COLO668 (cell line): ENCODE measurements around the gene POLRMT.
"Not testable (repeated sequence)": the region's sequence is repeated elsewhere in the genome, so short reads cannot be mapped to it uniquely, and the experiment has no call there.

ENCODE experiments used
- DNase-seq: peaks from one replicate; lab custom pipeline; 2025; ENCODE audit not compliant: unreplicated experiment; lab: John Stamatoyannopoulos, UW

The POLRMT gene

DNA sequence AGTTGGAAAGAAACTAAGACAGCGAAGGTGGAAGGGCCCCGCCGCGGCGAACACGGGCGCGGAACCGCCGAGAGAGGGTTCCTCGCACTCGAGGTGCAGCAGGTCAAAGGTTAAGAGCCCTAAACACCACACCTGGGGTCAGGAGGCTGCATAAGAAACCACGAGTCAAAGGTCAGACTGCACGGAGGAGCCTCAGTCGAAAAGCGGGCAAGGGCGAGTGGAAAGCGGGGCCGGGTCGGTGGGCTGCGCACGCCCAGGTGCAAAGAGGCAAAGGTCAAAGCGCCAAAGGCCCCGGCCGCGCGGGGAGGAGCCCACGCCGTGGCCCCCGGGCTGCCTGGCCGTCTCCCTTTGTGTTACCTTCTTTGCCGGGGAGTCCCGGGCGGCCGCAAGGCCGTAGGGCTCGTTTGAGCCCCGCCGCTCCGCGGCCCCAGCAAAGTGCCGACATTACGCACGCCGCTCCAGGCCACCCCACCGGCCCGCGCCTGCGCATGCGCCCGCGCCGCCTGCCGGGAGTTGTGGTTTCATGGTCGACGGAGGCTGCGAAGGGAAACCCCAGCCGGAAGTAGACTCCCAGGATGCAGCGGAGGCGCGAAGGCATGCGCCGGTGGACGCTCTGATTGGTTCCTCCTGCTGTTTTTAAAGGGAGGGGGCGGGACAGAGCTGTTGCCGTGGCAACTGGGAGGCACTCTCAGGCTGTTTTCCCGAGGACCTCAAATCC is at the start of gene POLRMT:
Gene POLRMT (minus strand): TSS at position 470 of the 718 bp plus-strand sequence. CDS start 25 bp downstream, at position 445.
- peak; percentile 97 for DNase-seq

DNA sequence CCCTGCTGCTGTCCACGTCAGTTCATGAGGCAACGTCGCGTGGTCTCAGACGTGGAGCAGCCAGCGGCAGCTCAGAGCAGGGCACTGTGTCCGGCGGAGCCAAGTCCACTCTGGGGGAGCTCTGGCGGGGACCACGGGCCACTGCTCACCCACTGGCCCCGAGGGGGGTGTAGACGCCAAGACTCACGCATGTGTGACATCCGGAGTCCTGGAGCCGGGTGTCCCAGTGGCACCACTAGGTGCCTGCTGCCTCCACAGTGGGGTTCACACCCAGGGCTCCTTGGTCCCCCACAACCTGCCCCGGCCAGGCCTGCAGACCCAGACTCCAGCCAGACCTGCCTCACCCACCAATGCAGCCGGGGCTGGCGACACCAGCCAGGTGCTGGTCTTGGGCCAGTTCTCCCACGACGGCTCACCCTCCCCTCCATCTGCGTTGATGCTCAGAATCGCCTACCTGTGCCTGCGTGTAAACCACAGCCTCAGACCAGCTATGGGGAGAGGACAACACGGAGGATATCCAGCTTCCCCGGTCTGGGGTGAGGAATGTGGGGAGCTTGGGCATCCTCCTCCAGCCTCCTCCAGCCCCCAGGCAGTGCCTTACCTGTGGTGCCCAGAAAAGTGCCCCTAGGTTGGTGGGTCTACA is 49.5 kb upstream of the POLRMT start:
- DNase-seq = no peak

- DNase-seq = peak; percentile 71
Measured at GRCh38 chr19:681029-682019, 48.0 kb upstream of the POLRMT start.

- DNase-seq = peak; percentile 97
Measured at GRCh38 chr19:680287-681028, 47.1 kb upstream of the POLRMT start.

GRCh38 chr19:679418-680286 is 46.3 kb upstream of the POLRMT start:
- DNase-seq = peak; percentile 62

DNA sequence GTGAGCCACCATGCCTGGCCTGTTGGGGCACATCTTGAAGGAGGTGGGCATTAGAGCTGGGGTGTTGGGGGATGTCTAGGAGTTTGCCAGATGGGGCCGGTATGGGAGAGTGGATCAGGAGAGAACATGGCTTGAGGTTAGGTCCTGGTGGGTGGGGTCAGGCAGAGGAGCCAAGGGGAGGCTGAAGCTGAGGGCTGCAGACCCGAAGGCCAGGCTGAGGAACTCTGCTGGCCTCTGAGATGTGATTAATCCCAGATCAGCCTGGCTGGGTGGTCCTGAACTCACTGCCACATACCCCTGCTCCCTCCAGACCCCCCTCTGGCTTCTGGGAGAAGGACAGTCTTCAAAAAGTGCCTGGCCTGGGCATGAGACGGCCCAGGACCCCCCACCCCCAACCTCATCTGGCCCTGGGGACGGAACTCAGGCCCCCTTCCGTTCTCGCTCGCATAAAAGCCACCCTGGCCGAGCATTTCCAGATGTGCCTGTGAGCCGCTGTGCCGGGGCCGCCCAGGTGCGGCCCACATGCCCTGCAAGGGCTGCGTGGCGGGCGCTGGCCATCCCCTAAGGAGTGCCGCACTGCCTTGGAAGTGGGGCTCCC is 45.6 kb upstream of the POLRMT start:
- DNase-seq = no peak

- DNase-seq = peak; percentile 89
Measured at GRCh38 chr19:677601-678436, 44.5 kb upstream of the POLRMT start.

GRCh38 chr19:677201-677600 is 43.9 kb upstream of the POLRMT start:
- peak; percentile 60 for DNase-seq

GRCh38 chr19:676339-677105 is 43.2 kb upstream of the POLRMT start, which contains the start of gene FSTL3:
FSTL3 (plus strand) TSS chr19:676392; CDS start chr19:676424, 32 bp downstream.
- no peak for DNase-seq

- no peak for DNase-seq
Measured at GRCh38 chr19:676007-676338, 42.6 kb upstream of the POLRMT start.

GRCh38 chr19:674282-675151 is 41.2 kb upstream of the POLRMT start:
- no peak for DNase-seq

DNA sequence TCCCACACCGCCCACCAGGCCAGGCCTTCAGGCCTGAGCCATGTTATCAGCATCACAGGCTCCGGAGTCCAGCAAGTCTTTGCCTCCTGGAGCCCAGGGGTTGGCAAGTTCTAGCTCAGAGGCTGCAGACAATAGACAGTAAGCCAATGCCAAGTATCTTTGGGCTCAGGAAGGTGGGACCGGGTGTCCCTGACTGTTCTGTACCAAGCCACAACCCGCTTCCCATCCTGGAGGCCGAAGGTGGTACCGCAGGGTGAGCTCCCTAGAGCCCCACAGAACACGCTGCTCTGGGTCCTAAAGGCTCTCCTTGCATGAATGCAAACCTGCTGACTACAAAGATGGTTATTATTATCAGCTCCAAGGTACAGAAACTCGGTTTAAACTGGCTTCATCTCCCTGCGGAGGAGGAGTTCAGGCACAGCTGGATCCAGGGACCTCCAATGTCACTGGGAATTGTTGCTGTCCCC is 37.3 kb upstream of the POLRMT start:
- DNase-seq = no peak

GRCh38 chr19:668675-669434 is 35.5 kb upstream of the POLRMT start:
- DNase-seq = not testable (repeated sequence)

- DNase-seq = not testable (repeated sequence)
Measured at GRCh38 chr19:666985-667573, 33.7 kb upstream of the POLRMT start.

DNA sequence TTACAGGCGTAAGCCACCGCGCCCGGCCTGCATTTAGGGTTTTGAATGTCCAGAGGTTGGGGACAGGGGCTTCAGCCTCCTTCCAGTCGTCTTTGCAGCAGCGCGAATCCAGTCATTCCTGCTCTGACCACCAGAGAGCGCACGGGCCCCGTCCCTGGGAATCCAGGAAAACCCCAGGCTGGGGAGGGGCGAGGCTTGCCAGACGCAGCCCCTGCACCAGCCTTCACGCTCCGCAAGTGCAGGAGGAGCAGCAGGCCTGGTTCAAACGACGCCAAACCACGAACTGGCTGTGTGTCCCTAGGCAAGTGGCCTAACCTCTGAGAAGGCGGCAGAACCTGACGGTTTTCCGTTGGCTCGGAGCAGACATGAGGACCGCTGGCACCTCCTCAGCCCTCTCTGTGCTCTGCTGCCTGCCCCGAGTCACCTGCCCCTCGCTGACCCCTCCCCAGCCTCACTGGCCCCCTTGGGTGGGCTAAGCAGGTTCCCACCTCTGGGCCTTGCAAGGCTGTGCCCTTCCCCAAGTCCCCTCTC is 31.6 kb upstream of the POLRMT start:
- peak; percentile 79 for DNase-seq
